Neural cell (in vitro differentiated cells): ENCODE measurements around the gene KCNT1.

Source experiments
- CTCF ChIP-seq: fragments of 450-650 bp; IDR thresholded peaks from 2 replicates; pipeline ENCODE4 v1.5.1; 2014; ENCODE audit warnings: antibody characterized with exemption, mild to moderate bottlenecking, moderate library complexity; ENCODE audit not compliant: poor library complexity, severe bottlenecking
- EZH2 ChIP-seq: fragments of 200-600, 300-800 bp; shearing (Covaris generic), sonication (generic); IDR thresholded peaks from 2 replicates; pipeline ENCODE4 v1.6.1; 2014; ENCODE audit warnings: antibody characterized with exemption, low read length, borderline replicate concordance, mild to moderate bottlenecking; ENCODE audit not compliant: insufficient read depth, poor library complexity, severe bottlenecking
- POLR2AphosphoS5 ChIP-seq: IDR thresholded peaks from 2 replicates; pipeline ENCODE4 v1.6.1; 2012
- TAF1 ChIP-seq: IDR thresholded peaks from 2 replicates; pipeline ENCODE4 v1.6.1; 2012; ENCODE audit warnings: low read depth

DNA sequence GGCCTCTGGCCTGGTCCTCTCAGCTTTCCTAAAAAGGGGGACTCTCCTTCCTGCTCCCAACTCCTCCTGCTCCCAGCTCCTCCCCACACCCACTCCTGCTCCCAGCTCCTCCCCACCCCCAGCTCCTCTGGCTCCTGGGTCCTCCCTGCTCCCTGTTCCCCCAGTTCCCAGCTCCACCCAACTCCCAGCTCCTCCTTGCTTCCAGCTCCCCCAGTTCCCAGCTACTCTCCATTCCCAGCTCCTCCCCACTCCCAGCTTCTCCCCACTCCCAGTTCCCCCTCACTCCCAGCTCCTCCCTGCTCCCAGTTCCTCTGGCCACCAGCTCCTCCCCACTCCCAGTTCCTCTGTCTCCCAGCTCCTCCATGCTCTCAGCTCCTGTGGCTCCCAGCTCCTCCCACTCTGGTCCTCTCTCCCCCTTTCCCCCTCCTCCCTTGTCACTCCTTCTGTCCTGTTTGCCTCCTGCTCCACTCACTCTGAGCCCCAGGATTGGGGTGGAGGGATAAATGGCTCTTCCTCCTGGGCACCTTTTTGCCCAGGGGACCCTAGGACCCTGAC lies 75.7 kb downstream of the KCNT1 start:
- TF ChIP-seq EZH2 (no peak), CTCF (no peak), TAF1 (no peak), POLR2AphosphoS5 (no peak)
